ENCODE measurements around the gene PRDM16.

GRCh38 chr1:3292868-3293562 is 224.0 kb downstream of the PRDM16 start:
- TF ChIP-seq FOSL2 (IDR thresholded peaks at IDR 0.05) (no peak), FOSL2 (CRISPR knock-in tag; IDR thresholded peaks at IDR 0.05) (no peak), EHMT2 (IDR thresholded peaks at IDR 0.05; ENCODE audit: low read depth) (no peak), CTCF (IDR thresholded peaks at IDR 0.05) (no peak), CHD2 (IDR thresholded peaks at IDR 0.05; ENCODE audit: low read length, partially characterized antibody) (no peak), MAZ (IDR thresholded peaks at IDR 0.05; ENCODE audit: borderline replicate concordance, low read depth, low read length) (no peak), REST (IDR thresholded peaks at IDR 0.05) (no peak), JUNB (IDR thresholded peaks at IDR 0.05) (no peak), JUN (IDR thresholded peaks at IDR 0.05) (no peak), ELK1 (IDR thresholded peaks at IDR 0.05; ENCODE audit: low read depth, low read length) (no peak), SMC3 (IDR thresholded peaks at IDR 0.05) (no peak)

All from A549 (cell line).